RWPE1 (cell line): ENCODE results near the gene DROSHA.

ENCODE experiments used
- CTCF ChIA-PET: fragments of 350-600 bp; sonication (Branson Sonifier 250); formaldehyde crosslinking; extraction: SDS; loops from one replicate; lab custom pipeline; 2021; lab: Yijun Ruan, JAX
- POLR2A ChIA-PET: fragments of 400-600 bp; formaldehyde crosslinking; extraction: SDS; loops from one replicate; lab custom pipeline; 2020; ENCODE audit warnings: antibody characterized with exemption; ENCODE audit not compliant: low non-redundant PET; lab: Yijun Ruan, JAX
- DNase-seq: peaks from one replicate; pipeline ENCODE4 v3.0.0; 2012; ENCODE audit warnings: low spot score
- H3K27ac ChIP-seq: fragments of 450-650 bp; 2 replicates; pipeline ENCODE4 v1.5.1; 2017
- CTCF ChIP-seq: fragments of 450-650 bp; conservative IDR thresholded peaks from 2 replicates; pipeline ENCODE4 v1.5.1; 2017; ENCODE audit warnings: low read depth, mild to moderate bottlenecking

Gene DROSHA

GRCh38 chr5:31427013-31427723 is 104.7 kb downstream of the DROSHA start:
- POLR2A ChIA-PET, result no interaction called here
- DNase-seq, result no peak
- CTCF ChIA-PET, result no interaction called here
- no peak for TF ChIP-seq CTCF
- no peak overlapping the region for H3K27ac ChIP-seq

- no peak for TF ChIP-seq CTCF
- no peak overlapping the region for H3K27ac ChIP-seq
- no peak for DNase-seq
- POLR2A ChIA-PET, result no interaction called here
- CTCF ChIA-PET, result no interaction called here
Measured at GRCh38 chr5:31421806-31422586, 109.9 kb downstream of the DROSHA start.

- no peak overlapping the region for H3K27ac ChIP-seq
- ChIA-PET CTCF (no interaction called here), POLR2A (no interaction called here)
- no peak for TF ChIP-seq CTCF
- no peak for DNase-seq
Measured at GRCh38 chr5:31417512-31417911, 114.4 kb downstream of the DROSHA start.

GRCh38 chr5:31416547-31416946 is 115.3 kb downstream of the DROSHA start:
- POLR2A ChIA-PET, result no interaction called here
- DNase-seq, result no peak
- TF ChIP-seq CTCF, result no peak
- CTCF ChIA-PET, result no interaction called here
- H3K27ac ChIP-seq, result no peak overlapping the region

GRCh38 chr5:31415960-31416359 is 115.9 kb downstream of the DROSHA start:
- H3K27ac ChIP-seq, result no peak overlapping the region
- no peak for DNase-seq
- no peak for TF ChIP-seq CTCF
- POLR2A ChIA-PET, result no interaction called here
- CTCF ChIA-PET, result no interaction called here

- no peak for DNase-seq
- H3K27ac ChIP-seq, result no peak overlapping the region
- ChIA-PET POLR2A (no interaction called here), CTCF (no interaction called here)
- no peak for TF ChIP-seq CTCF
Measured at GRCh38 chr5:31415009-31415923, 116.6 kb downstream of the DROSHA start.
